Stimulated activated CD4-positive, alpha-beta T cell treated with anti-CD3 and anti-CD28 coated beads, Interleukin-1b, Interleukin-23, amount 100 ng/mL, for 4 hours (primary cell): Measurements from ENCODE around the gene SOST.

Experiments used
- DNase-seq, 2 donors: peaks; one replicate each; pipeline ENCODE4 v3.0.0-alpha.2; 2020; ENCODE audit warnings: low read depth in 2 of 2

SOST gene

DNA sequence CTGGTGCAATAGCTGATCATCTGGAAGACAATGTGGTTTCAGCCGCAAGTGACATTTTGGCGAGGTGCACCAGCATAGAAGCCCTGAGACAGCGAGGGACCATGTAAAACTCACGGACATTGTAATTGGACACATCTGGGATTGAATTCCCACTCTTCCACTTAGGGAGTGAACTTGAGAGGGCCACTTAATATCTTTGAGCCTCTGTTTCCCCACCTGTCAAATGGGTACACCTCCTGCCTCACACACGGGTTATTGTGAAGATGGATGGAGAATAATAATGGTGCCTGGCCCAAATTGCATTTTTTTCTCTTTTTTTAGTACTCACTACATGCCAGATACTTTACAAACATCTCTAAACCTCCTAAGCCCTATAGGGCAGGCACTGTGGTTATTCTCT is 51.4 kb downstream of the SOST start:
- no peak for DNase-seq

DNA sequence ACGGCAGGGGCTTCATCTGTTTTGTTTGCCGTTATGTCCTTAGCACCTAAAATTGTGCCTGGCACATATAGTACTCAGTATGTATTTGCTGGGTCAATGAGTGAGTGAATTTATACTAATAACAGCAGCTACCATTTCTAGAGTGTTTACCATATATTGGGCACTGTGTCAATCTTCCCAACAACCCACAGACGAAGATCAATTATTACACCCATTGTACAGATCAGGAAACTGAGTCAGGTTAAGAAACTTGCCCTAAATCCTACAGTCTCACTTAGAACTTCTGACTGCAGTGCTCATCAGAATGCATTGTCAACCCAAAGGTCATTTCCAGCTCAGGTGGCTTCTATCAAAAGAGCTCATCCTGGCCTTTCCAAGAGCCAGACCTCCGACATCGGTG is 52.4 kb downstream of the SOST start:
- DNase-seq: no peak
